K562 (cell line): Measurements from ENCODE around the gene GPX5. TPM values are rescaled to one million over a fixed set of nuclear protein-coding genes. Genes with fewer than 3 reads are reported as not detected.

ENCODE experiments used
- ADNP ChIP-seq: fragments of 200-800 bp; sonication (Bioruptor generic); IDR thresholded peaks from 2 replicates; pipeline ENCODE4 v1.6.1; 2016; ENCODE audit warnings: missing genetic modification characterization, missing compliant biosample characterization
- ATF1 ChIP-seq, 2 experiments: fragments of 450-650 bp in 1 of 2; IDR thresholded peaks; 2 replicates each; pipeline ENCODE4 v1.6.1; 2016; ENCODE audit warnings: missing compliant biosample characterization in 1 of 2, missing genetic modification characterization in 1 of 2
- ETV5 ChIP-seq: sonication (generic); formaldehyde crosslinking; IDR thresholded peaks from 2 replicates; pipeline ENCODE4 v1.4.0; 2020; ENCODE audit warnings: low read depth, mild to moderate bottlenecking, missing genetic modification reagents
- ILF3 ChIP-seq: fragments of 450-650 bp; IDR thresholded peaks from 2 replicates; pipeline ENCODE4 v1.6.1; 2018; ENCODE audit warnings: antibody characterized with exemption, mild to moderate bottlenecking, moderate library complexity, borderline replicate concordance
- JUNB ChIP-seq: fragments of 450-650 bp; formaldehyde crosslinking; conservative IDR thresholded peaks from 2 replicates; pipeline ENCODE4 v1.4.0; 2020; ENCODE audit warnings: mild to moderate bottlenecking
- MXD1 ChIP-seq: fragments of 250-450 bp; sonication (Bioruptor Pico); IDR thresholded peaks from 2 replicates; pipeline ENCODE4 v1.8.0; 2021; ENCODE audit warnings: borderline replicate concordance, mild to moderate bottlenecking, moderate library complexity; ENCODE audit not compliant: poor library complexity, severe bottlenecking
- PCBP1 ChIP-seq: fragments of 200-400 bp; formaldehyde crosslinking; IDR thresholded peaks from 2 replicates; pipeline ENCODE4 v1.6.1; 2018; ENCODE audit warnings: mild to moderate bottlenecking, low read depth, low read length; ENCODE audit not compliant: poor library complexity, severe bottlenecking
- PML ChIP-seq: IDR thresholded peaks from 2 replicates; pipeline ENCODE4 v1.6.1; 2012; ENCODE audit warnings: low read length, inconsistent platforms
- POLR2A ChIP-seq: fragments of 450-650 bp; conservative IDR thresholded peaks from 2 replicates; pipeline ENCODE4 v1.6.1; 2016
- POLR3G ChIP-seq: IDR thresholded peaks from 2 replicates; pipeline ENCODE4 v1.6.1; 2011; ENCODE audit not compliant: insufficient read length, insufficient replicate concordance; ENCODE audit errors: extremely low read depth
- PURB ChIP-seq: sonication (generic); formaldehyde crosslinking; IDR thresholded peaks from 2 replicates; pipeline ENCODE4 v1.9.0; 2021; ENCODE audit warnings: low read depth, mild to moderate bottlenecking, missing genetic modification reagents
- RFX7 ChIP-seq: fragments of 250-450 bp; sonication (Bioruptor Pico); IDR thresholded peaks from 2 replicates; pipeline ENCODE4 v1.5.1; 2021; ENCODE audit warnings: mild to moderate bottlenecking
- RUNX1 ChIP-seq: sonication (generic); IDR thresholded peaks from 2 replicates; pipeline ENCODE4 v1.6.1; 2016; ENCODE audit warnings: antibody characterized with exemption, low read depth
- SNIP1 ChIP-seq: fragments of 450-650 bp; IDR thresholded peaks from 2 replicates; pipeline ENCODE4 v1.7.1; 2017; ENCODE audit warnings: low read depth, mild to moderate bottlenecking
- SRSF3 ChIP-seq: fragments of 200-400 bp; formaldehyde crosslinking; IDR thresholded peaks from 2 replicates; pipeline ENCODE4 v1.6.1; 2016; ENCODE audit warnings: mild to moderate bottlenecking, low read length, moderate library complexity; ENCODE audit not compliant: insufficient read depth
- TGIF2 ChIP-seq: sonication (generic); formaldehyde crosslinking; IDR thresholded peaks from 2 replicates; pipeline ENCODE4 v1.8.1; 2022; ENCODE audit warnings: mild to moderate bottlenecking, missing genetic modification reagents, moderate library complexity
- ZBTB17 ChIP-seq: fragments of 450-650 bp; formaldehyde crosslinking; IDR thresholded peaks from 2 replicates; pipeline ENCODE4 v1.4.0; 2020; ENCODE audit warnings: mild to moderate bottlenecking
- ZNF280B ChIP-seq: fragments of 250-450 bp; sonication (Bioruptor Pico); IDR thresholded peaks from 2 replicates; pipeline ENCODE4 v1.5.1; 2021; ENCODE audit warnings: mild to moderate bottlenecking
- ZNF3 ChIP-seq: fragments of 250-450 bp; sonication (Bioruptor Pico); IDR thresholded peaks from 2 replicates; pipeline ENCODE4 v1.5.0; 2021; ENCODE audit warnings: mild to moderate bottlenecking, moderate library complexity
- ZNF436 ChIP-seq: fragments of 250-450, 450-650 bp; sonication (Bioruptor Pico); formaldehyde crosslinking; IDR thresholded peaks from 2 replicates; pipeline ENCODE4 v1.7.0; 2020; ENCODE audit warnings: mild to moderate bottlenecking
- polyA plus RNA-seq, 8 experiments: library from polyadenylated mRNA; depleted of rRNA in 4 of 8; stranded (reverse) in 5 of 8; unstranded in 3 of 8; fragments of >200 nt; fragmentation: Nextera tagmentation in 2 of 8; fragmentation: Illumina TruSeq in 1 of 8; extraction: Ambion mirVana in 2 of 8; extraction: Trizol in 1 of 8; gene quantifications; 2 replicates each; pipeline versions ENCODE4 v1.2.1 to v1.2.3, GENCODE V29; 2011 to 2014; ENCODE audit warnings: inconsistent platforms in 1 of 8, missing spikeins in 1 of 8
- total RNA-seq, 7 experiments: library from RNA; depleted of rRNA in 6 of 7; stranded (reverse); fragments of >200 nt in 6 of 7; fragmentation: Illumina TruSeq in 2 of 7; extraction: Trizol in 2 of 7; gene quantifications; 2 replicates each; pipeline versions ENCODE4 v1.2.1 to v1.2.3, GENCODE V29; 2011 to 2021; ENCODE audit warnings: low replicate concordance in 1 of 7
- TF ChIP-seq, protein P1 (sequence below), 2 experiments: fragments of 450-650 bp; conservative IDR thresholded peaks; 2 replicates each; pipeline ENCODE4 v1.6.1; 2017; ENCODE audit warnings: mild to moderate bottlenecking in 2 of 2, moderate library complexity in 2 of 2
- TF ChIP-seq, protein P2 (sequence below): fragments of 450-650 bp; IDR thresholded peaks from 2 replicates; pipeline ENCODE4 v1.6.1; 2018; ENCODE audit not compliant: partially characterized antibody

Gene GPX5
- total and polyA plus RNA-seq, 9 of the 15 experiments (the other 6 are each of a cell fraction or from before 2014, with no cell fraction given) = 0.07 to 0.18 (median 0.15) TPM; not detected in 6

GRCh38 chr6:28565823-28566526 lies 40.3 kb downstream of the GPX5 start (continued):
- TF ChIP-seq JUNB (CRISPR knock-in tag) (no peak), ZNF436 (CRISPR knock-in tag) (no peak), PCBP1 (no peak), RUNX1 (peak; percentile 98; the same call in 1 of the 2 replicates), MXD1 (no peak), ATF1 (CRISPR knock-in tag; IDR thresholded peaks at IDR 0.05) (no peak), ATF1 (tag; IDR thresholded peaks at IDR 0.05) (peak; percentile 76), ETV5 (CRISPR knock-in tag) (peak; percentile 80; the same call in 1 of the 2 replicates), SNIP1 (no peak), SRSF3 (no peak), ZNF280B (CRISPR knock-in tag) (no peak), PURB (CRISPR knock-in tag) (no peak), ADNP (tag) (no peak), ZNF3 (CRISPR knock-in tag) (no peak), POLR3G (no peak), PML (peak; percentile 90), POLR2A (no peak), ILF3 (no peak), RFX7 (CRISPR knock-in tag) (no peak), TGIF2 (no peak), ZBTB17 (CRISPR knock-in tag) (0 out of 2 replicates have a peak, but pooled peaks have one; percentile 20)
- TF ChIP-seq, protein P1, sequence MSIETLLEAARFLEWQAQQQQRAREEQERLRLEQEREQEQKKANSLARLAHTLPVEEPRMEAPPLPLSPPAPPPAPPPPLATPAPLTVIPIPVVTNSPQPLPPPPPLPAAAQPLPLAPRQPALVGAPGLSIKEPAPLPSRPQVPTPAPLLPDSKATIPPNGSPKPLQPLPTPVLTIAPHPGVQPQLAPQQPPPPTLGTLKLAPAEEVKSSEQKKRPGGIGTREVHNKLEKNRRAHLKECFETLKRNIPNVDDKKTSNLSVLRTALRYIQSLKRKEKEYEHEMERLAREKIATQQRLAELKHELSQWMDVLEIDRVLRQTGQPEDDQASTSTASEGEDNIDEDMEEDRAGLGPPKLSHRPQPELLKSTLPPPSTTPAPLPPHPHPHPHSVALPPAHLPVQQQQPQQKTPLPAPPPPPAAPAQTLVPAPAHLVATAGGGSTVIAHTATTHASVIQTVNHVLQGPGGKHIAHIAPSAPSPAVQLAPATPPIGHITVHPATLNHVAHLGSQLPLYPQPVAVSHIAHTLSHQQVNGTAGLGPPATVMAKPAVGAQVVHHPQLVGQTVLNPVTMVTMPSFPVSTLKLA (conservative IDR thresholded peaks at IDR 0.05) = peak in 1 of 2 experiments; percentile 67; a peak in 3 of 4 replicates
- TF ChIP-seq, protein P2, sequence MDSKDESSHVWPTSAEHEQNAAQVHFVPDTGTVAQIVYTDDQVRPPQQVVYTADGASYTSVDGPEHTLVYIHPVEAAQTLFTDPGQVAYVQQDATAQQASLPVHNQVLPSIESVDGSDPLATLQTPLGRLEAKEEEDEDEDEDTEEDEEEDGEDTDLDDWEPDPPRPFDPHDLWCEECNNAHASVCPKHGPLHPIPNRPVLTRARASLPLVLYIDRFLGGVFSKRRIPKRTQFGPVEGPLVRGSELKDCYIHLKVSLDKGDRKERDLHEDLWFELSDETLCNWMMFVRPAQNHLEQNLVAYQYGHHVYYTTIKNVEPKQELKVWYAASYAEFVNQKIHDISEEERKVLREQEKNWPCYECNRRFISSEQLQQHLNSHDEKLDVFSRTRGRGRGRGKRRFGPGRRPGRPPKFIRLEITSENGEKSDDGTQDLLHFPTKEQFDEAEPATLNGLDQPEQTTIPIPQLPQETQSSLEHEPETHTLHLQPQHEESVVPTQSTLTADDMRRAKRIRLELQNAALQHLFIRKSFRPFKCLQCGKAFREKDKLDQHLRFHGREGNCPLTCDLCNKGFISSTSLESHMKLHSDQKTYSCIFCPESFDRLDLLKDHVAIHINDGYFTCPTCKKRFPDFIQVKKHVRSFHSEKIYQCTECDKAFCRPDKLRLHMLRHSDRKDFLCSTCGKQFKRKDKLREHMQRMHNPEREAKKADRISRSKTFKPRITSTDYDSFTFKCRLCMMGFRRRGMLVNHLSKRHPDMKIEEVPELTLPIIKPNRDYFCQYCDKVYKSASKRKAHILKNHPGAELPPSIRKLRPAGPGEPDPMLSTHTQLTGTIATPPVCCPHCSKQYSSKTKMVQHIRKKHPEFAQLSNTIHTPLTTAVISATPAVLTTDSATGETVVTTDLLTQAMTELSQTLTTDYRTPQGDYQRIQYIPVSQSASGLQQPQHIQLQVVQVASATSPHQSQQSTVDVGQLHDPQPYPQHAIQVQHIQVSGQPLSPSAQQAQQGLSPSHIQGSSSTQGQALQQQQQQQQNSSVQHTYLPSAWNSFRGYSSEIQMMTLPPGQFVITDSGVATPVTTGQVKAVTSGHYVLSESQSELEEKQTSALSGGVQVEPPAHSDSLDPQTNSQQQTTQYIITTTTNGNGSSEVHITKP = no peak
